IMR-90 (cell line): Measurements from ENCODE around the gene MSI2. TPM values are rescaled to one million over a fixed set of nuclear protein-coding genes. Genes with fewer than 3 reads are reported as not detected.

Source experiments
- ATAC-seq: fragments of 200-7000 bp; cut with Tn5 transposase; 2 replicates; pipeline ENCODE4 v1.9.1; 2020; ENCODE audit warnings: low read depth, mild to moderate bottlenecking, moderate library complexity
- BruUV-seq: library from RNA; stranded (reverse); fragments of 400-500 nt; replicated peaks from 2 replicates; lab custom pipeline; 2021; lab: Mats Ljungman, UMichigan
- CTCF ChIA-PET: fragments of 300-600 bp; formaldehyde crosslinking; extraction: SDS; loops from one replicate; lab custom pipeline; 2021; ENCODE audit warnings: antibody characterized with exemption; lab: Yijun Ruan, JAX
- POLR2A ChIA-PET: fragments of 300-600 bp; sonication (Branson Sonifier 250); formaldehyde crosslinking; loops from one replicate; lab custom pipeline; 2022; ENCODE audit warnings: antibody characterized with exemption; ENCODE audit not compliant: unreplicated experiment; lab: Charles Lee
- DNase-seq: peaks from one replicate; pipeline ENCODE4 v3.0.0; 2013
- H2AFZ ChIP-seq: replicated peaks from 2 replicates; pipeline ENCODE3; 2013; ENCODE audit warnings: low read length, mild to moderate bottlenecking; ENCODE audit not compliant: poor library complexity
- H2AK5ac ChIP-seq: 2 replicates; pipeline ENCODE4 v1.6.1; 2013; ENCODE audit warnings: low read depth, low read length, inconsistent platforms
- H2AK9ac ChIP-seq: replicated peaks from 2 replicates; pipeline ENCODE3; 2013; ENCODE audit warnings: mild to moderate bottlenecking, low read depth, low read length, moderate library complexity; ENCODE audit not compliant: poor library complexity
- H2BK120ac ChIP-seq: 2 replicates; pipeline ENCODE4 v1.6.1; 2013; ENCODE audit warnings: low read depth, low read length, inconsistent platforms
- H2BK15ac ChIP-seq: 3 replicates; pipeline ENCODE4 v1.6.1; 2013; ENCODE audit warnings: low read depth, low read length, inconsistent platforms
- H2BK20ac ChIP-seq: 2 replicates; pipeline ENCODE4 v1.6.1; 2013; ENCODE audit warnings: low read depth, mild to moderate bottlenecking, inconsistent platforms, low read length, moderate library complexity
- H2BK5ac ChIP-seq: 2 replicates; pipeline ENCODE4 v1.6.1; 2013; ENCODE audit warnings: mild to moderate bottlenecking, low read depth, low read length, inconsistent platforms; ENCODE audit not compliant: poor library complexity, severe bottlenecking
- H3K14ac ChIP-seq: replicated peaks from 2 replicates; pipeline ENCODE4 v1.6.1; 2013; ENCODE audit warnings: low read depth, low read length, inconsistent platforms
- H3K18ac ChIP-seq: 2 replicates; pipeline ENCODE4 v1.6.1; 2013; ENCODE audit warnings: low read depth, low read length, control low read depth
- H3K23ac ChIP-seq: 2 replicates; pipeline ENCODE4 v1.6.1; 2013; ENCODE audit warnings: low read depth, low read length, inconsistent platforms
- H3K27ac ChIP-seq: 2 replicates; pipeline ENCODE4 v1.5.1; 2013; ENCODE audit warnings: mild to moderate bottlenecking, control low read depth, low read length; ENCODE audit not compliant: insufficient read depth
- H3K27me3 ChIP-seq: 2 replicates; pipeline ENCODE4 v1.6.1; 2013; ENCODE audit warnings: low read length; ENCODE audit not compliant: control insufficient read depth, insufficient read depth
- H3K36me3 ChIP-seq: 2 replicates; pipeline ENCODE4 v1.6.1; 2013; ENCODE audit warnings: low read length, mixed read lengths; ENCODE audit not compliant: control insufficient read depth, insufficient read depth
- H3K4ac ChIP-seq: 2 replicates; pipeline ENCODE4 v1.6.1; 2013; ENCODE audit warnings: low read depth, low read length, inconsistent platforms
- H3K4me1 ChIP-seq: 2 replicates; pipeline ENCODE4 v1.6.1; 2013; ENCODE audit warnings: low read length, mixed read lengths; ENCODE audit not compliant: control insufficient read depth, insufficient read depth
- H3K4me2 ChIP-seq: 2 replicates; pipeline ENCODE4 v1.6.1; 2013; ENCODE audit warnings: low read depth, mild to moderate bottlenecking, control low read depth, low read length, moderate library complexity
- H3K4me3 ChIP-seq: 2 replicates; pipeline ENCODE4 v1.5.1; 2013; ENCODE audit warnings: low read depth, mild to moderate bottlenecking, control low read depth, low read length, moderate library complexity; ENCODE audit not compliant: insufficient read depth
- H3K56ac ChIP-seq: 2 replicates; pipeline ENCODE4 v1.6.1; 2013; ENCODE audit warnings: low read length, inconsistent platforms; ENCODE audit not compliant: insufficient read depth; ENCODE audit errors: extremely low read depth
- H3K79me1 ChIP-seq, 2 experiments: 2 replicates each; pipeline ENCODE4 v1.6.1; 2013; ENCODE audit warnings: low read length in 2 of 2, inconsistent platforms in 1 of 2, low read depth in 1 of 2
- H3K9ac ChIP-seq: 2 replicates; pipeline ENCODE4 v1.6.1; 2013; ENCODE audit warnings: low read depth, low read length, control low read depth
- H3K9me1 ChIP-seq: 2 replicates; pipeline ENCODE4 v1.6.1; 2013; ENCODE audit warnings: low read length, inconsistent platforms; ENCODE audit not compliant: insufficient read depth
- H3K9me3 ChIP-seq: 2 replicates; pipeline ENCODE4 v1.6.1; 2013; ENCODE audit warnings: low read length; ENCODE audit not compliant: control insufficient read depth, insufficient read depth
- H4K20me1 ChIP-seq: 2 replicates; pipeline ENCODE4 v1.6.1; 2013; ENCODE audit warnings: low read length, inconsistent platforms; ENCODE audit not compliant: insufficient read depth
- H4K5ac ChIP-seq: 2 replicates; pipeline ENCODE4 v1.6.1; 2013; ENCODE audit warnings: mild to moderate bottlenecking, low read depth, low read length, control low read depth
- H4K8ac ChIP-seq, 2 experiments: 2 replicates each; pipeline ENCODE4 v1.6.1; 2013; ENCODE audit warnings: low read depth in 2 of 2, low read length in 2 of 2, control low read depth in 1 of 2, inconsistent platforms in 1 of 2
- H4K91ac ChIP-seq: 2 replicates; pipeline ENCODE4 v1.6.1; 2013; ENCODE audit warnings: low read depth, low read length, inconsistent platforms; ENCODE audit not compliant: insufficient read depth
- BHLHE40 ChIP-seq: fragments of 150-350 bp; IDR thresholded peaks from 2 replicates; pipeline ENCODE4 v1.6.1; 2016; ENCODE audit warnings: mild to moderate bottlenecking, low read depth, low read length
- CEBPB ChIP-seq: IDR thresholded peaks from 2 replicates; pipeline ENCODE4 v1.6.1; 2012; ENCODE audit warnings: low read depth, low read length, improper control_type of control experiment
- CTCF ChIP-seq: conservative IDR thresholded peaks from 2 replicates; pipeline ENCODE4 v1.5.1; 2012; ENCODE audit warnings: mild to moderate bottlenecking, low read depth, low read length, improper control_type of control experiment
- ELK1 ChIP-seq: fragments of 150-350 bp; IDR thresholded peaks from 2 replicates; pipeline ENCODE4 v1.6.1; 2016; ENCODE audit warnings: low read depth, mild to moderate bottlenecking, low read length, moderate library complexity, borderline replicate concordance
- MAFK ChIP-seq: IDR thresholded peaks from 2 replicates; pipeline ENCODE4 v1.6.1; 2012; ENCODE audit warnings: low read depth, low read length, improper control_type of control experiment
- MXI1 ChIP-seq: IDR thresholded peaks from 2 replicates; pipeline ENCODE4 v1.6.1; 2012; ENCODE audit warnings: low read depth, mild to moderate bottlenecking, low read length, moderate library complexity, borderline replicate concordance
- NFE2L2 ChIP-seq: fragments of 150-350 bp; IDR thresholded peaks from 2 replicates; pipeline ENCODE4 v1.6.1; 2016; ENCODE audit warnings: low read depth, mild to moderate bottlenecking, low read length
- POLR2A ChIP-seq: IDR thresholded peaks from 2 replicates; pipeline ENCODE4 v1.6.1; 2012; ENCODE audit warnings: mild to moderate bottlenecking, low read depth, low read length
- RAD21 ChIP-seq: IDR thresholded peaks from 2 replicates; pipeline ENCODE4 v1.6.1; 2012; ENCODE audit warnings: low read length, improper control_type of control experiment
- RCOR1 ChIP-seq: IDR thresholded peaks from 2 replicates; pipeline ENCODE4 v1.6.1; 2012; ENCODE audit warnings: mild to moderate bottlenecking, low read length, improper control_type of control experiment; ENCODE audit not compliant: insufficient replicate concordance
- SMC3 ChIP-seq: fragments of 150-350 bp; IDR thresholded peaks from 2 replicates; pipeline ENCODE4 v1.6.1; 2016; ENCODE audit warnings: low read depth, mild to moderate bottlenecking, antibody characterized with exemption, low read length, moderate library complexity
- USF2 ChIP-seq: fragments of 150-350 bp; IDR thresholded peaks from 2 replicates; pipeline ENCODE4 v1.6.1; 2017; ENCODE audit warnings: mild to moderate bottlenecking, antibody characterized with exemption, low read length, low read depth
- WGBS, 2 experiments: methylation state at CpG; one replicate each; pipeline versions ENCODE4 v1.1.5 to v1.1.7; 2013; ENCODE audit warnings: missing lambda C conversion rate in 2 of 2; ENCODE audit not compliant: insufficient read length in 1 of 2; ENCODE audit errors: extremely low coverage in 2 of 2; 5-methylcytosine and 5-hydroxymethylcytosine counted together
- dilution Hi-C: fragments of 300-500 bp; cut with HindIII; formaldehyde crosslinking; loops from one replicate; pipeline ENCODE4 v1.14.3; 2018; ENCODE audit warnings: low sequenced_read_pairs; ENCODE audit not compliant: unreplicated experiment
- in situ Hi-C: fragments of 300-500 bp; cut with MboI; formaldehyde crosslinking; loops from 3 replicates; pipeline ENCODE4 v1.14.3; 2019; ENCODE audit warnings: low sequenced_read_pairs, inconsistent platforms, mixed read lengths
- intact Hi-C: fragments of 100-400 bp; cut with micrococcal nuclease; formaldehyde crosslinking; loops from 2 replicates; pipeline ENCODE4 v1.10.0; 2022
- polyA plus RNA-seq, 3 experiments: library from polyadenylated mRNA; depleted of rRNA; stranded (reverse); fragments of >200 nt; gene quantifications; 2 replicates each; pipeline ENCODE4 v1.2.3, GENCODE V29; 2012; ENCODE audit warnings: low replicate concordance in 1 of 3
- total RNA-seq: library from RNA; depleted of rRNA; stranded (reverse); fragments of >200 nt; gene quantifications from 2 replicates; pipeline ENCODE4 v1.2.3, GENCODE V29; 2012

Gene MSI2
- total and polyA plus RNA-seq, 2 of the 4 experiments (the other 2 are of a cell fraction) = 13.0 to 16.0 TPM

- Histone ChIP-seq H2BK5ac (no peak overlapping the region), H3K9me3 (no peaks in the 10 kb centered on the region), H3K9ac (no peak overlapping the region), H3K79me1 (no peaks in the 10 kb centered on the region), H4K8ac (no peak overlapping the region), H3K36me3 (no peaks in the 10 kb centered on the region), H3K4me2 (no peak overlapping the region), H3K56ac (no peak overlapping the region), H3K27ac (no peak overlapping the region), H4K91ac (no peak overlapping the region), H3K4me3 (no peak overlapping the region), H2BK20ac (no peak overlapping the region), H2BK15ac (no peak overlapping the region), H2BK120ac (no peak overlapping the region), H3K4ac (no peak overlapping the region), H3K4me1 (no peaks in the 10 kb centered on the region), H2AK9ac (no peak overlapping the region), H3K23ac (no peak overlapping the region), H2AFZ (no peak overlapping the region), H3K27me3 (peaks cover 6% of the 10 kb centered on the region), H4K5ac (no peak overlapping the region), H4K20me1 (no peaks in the 10 kb centered on the region), H3K18ac (no peak overlapping the region), H3K14ac (no peak overlapping the region), H2AK5ac (no peak overlapping the region), H3K9me1 (no peaks in the 10 kb centered on the region)
- intact Hi-C loops (no loop called here), in situ Hi-C loops (loop anchor here (25.0 kb wide), 1 partner anchor 887 kb away; no protein-coding TSS in a partner anchor), dilution Hi-C loops (no loop called here)
- CTCF ChIA-PET = no interaction called here
- no peak for DNase-seq
- ATAC-seq = no peak
- no TSS peak for BruUV-seq
- TF ChIP-seq POLR2A = no peak
- no peak for TF ChIP-seq RCOR1
- TF ChIP-seq MAFK = no peak
- TF ChIP-seq SMC3 = no peak
- TF ChIP-seq CEBPB = no peak
- no peak for TF ChIP-seq ELK1
- TF ChIP-seq RAD21 = no peak
- no peak for TF ChIP-seq USF2
- TF ChIP-seq BHLHE40 = no peak
- no peak for TF ChIP-seq CTCF
- no peak for TF ChIP-seq NFE2L2
- TF ChIP-seq MXI1 = no peak
- WGBS, 2 experiments = no CpG with 5 or more reads among the region's 2 CpGs
- POLR2A ChIA-PET = no interaction called here
These were observed 31.2 kb upstream of the MSI2 start for GRCh38 chr17:57225127-57225526.
